ENCODE measurements around the gene SLC26A11.

- TF ChIP-seq EZH2phosphoT487 (conservative IDR thresholded peaks at IDR 0.05; ENCODE audit: low read length): no peak
- TF ChIP-seq, protein P1, sequence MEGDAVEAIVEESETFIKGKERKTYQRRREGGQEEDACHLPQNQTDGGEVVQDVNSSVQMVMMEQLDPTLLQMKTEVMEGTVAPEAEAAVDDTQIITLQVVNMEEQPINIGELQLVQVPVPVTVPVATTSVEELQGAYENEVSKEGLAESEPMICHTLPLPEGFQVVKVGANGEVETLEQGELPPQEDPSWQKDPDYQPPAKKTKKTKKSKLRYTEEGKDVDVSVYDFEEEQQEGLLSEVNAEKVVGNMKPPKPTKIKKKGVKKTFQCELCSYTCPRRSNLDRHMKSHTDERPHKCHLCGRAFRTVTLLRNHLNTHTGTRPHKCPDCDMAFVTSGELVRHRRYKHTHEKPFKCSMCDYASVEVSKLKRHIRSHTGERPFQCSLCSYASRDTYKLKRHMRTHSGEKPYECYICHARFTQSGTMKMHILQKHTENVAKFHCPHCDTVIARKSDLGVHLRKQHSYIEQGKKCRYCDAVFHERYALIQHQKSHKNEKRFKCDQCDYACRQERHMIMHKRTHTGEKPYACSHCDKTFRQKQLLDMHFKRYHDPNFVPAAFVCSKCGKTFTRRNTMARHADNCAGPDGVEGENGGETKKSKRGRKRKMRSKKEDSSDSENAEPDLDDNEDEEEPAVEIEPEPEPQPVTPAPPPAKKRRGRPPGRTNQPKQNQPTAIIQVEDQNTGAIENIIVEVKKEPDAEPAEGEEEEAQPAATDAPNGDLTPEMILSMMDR (IDR thresholded peaks at IDR 0.05; ENCODE audit: insufficient read depth, low read length, poor library complexity, severe bottlenecking): no peak
Measured at GRCh38 chr17:80180192-80180591, 40.0 kb upstream of the SLC26A11 start.
